DMS114 treated with DMSO at 0.1 percent for 48 hours (cell line): Measurements from ENCODE around the gene CACNA2D3.

Experiments used
- DNase-seq: peaks from one replicate; lab custom pipeline; 2025; ENCODE audit not compliant: unreplicated experiment; lab: John Stamatoyannopoulos, UW

CACNA2D3 gene

DNA sequence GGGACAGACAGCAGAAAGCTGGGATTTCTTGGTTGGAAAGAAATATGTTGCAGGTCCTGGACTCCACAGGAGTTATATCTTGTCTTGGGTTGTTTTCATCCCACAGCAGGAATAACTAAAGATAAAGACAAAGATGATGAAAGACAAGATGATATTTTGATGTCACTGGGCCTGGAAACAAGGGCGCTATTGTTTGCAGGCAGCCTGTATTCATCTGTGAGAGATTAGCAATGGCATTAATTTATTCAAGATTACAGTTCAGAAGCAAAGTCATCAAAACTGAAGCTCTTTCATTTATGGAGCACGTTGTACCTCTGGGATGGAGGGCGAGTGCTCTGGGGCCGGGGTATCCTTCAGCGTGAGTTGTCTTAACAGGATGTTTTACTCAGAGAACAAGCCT lies 591.7 kb downstream of the CACNA2D3 start:
- no peak for DNase-seq

DNA sequence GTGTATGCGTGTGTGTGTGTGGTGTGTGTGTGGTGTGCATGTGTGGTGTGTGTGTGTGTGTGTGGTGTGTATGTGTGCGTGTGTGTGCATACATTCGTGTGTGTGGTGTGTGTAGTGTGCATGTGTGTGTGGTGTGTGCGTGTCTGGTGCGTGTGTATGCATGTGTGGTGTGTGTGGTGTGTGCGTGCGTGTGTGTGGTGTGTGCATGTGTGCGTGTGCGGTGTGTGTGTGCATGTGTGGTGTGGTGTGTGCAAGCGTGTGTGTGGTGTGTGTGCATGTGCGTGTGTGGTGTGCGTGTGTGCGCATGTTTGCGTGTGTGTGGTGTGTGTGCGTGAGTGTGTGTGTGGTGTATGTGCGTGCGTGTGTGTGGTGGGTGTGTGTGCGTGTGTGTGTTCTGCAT lies 595.2 kb downstream of the CACNA2D3 start:
- DNase-seq: no peak

DNA sequence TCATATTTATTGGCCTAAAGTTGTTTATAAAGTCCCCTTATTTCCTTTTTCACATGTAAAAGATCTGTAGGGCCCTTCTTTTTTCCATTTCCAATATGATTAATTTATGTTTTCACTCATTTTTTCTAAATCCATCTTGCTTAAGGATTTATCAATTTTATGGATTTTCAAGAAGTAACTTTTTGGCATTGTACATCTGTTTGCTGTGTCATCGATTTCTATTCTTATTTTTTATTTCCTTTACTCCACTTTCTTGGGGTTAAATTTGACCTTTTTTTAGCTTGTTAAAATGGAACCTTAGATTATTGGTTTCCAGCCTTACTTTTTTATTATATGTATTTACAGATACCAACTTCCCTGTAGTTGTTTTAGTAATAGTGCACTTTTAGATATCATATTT lies 597.6 kb downstream of the CACNA2D3 start:
- DNase-seq: no peak

DNA sequence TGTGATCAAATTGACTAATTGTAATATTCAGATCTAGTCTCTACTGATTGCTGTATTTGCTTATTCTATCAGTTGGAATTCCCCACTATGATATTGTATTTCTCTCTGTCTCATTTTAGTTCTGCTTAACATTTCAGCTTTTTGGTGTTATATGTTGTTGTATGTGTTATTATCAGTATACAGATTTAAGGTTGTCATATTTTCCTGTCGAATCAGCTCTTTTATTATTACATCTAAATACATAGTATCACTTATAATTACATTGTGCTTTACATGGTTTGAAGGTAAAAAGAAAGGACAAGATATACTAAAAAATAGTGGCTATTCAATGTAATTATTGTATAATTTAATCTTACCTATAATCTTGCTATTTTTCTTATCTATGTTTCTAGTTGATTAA lies 598.3 kb downstream of the CACNA2D3 start:
- no peak for DNase-seq

DNA sequence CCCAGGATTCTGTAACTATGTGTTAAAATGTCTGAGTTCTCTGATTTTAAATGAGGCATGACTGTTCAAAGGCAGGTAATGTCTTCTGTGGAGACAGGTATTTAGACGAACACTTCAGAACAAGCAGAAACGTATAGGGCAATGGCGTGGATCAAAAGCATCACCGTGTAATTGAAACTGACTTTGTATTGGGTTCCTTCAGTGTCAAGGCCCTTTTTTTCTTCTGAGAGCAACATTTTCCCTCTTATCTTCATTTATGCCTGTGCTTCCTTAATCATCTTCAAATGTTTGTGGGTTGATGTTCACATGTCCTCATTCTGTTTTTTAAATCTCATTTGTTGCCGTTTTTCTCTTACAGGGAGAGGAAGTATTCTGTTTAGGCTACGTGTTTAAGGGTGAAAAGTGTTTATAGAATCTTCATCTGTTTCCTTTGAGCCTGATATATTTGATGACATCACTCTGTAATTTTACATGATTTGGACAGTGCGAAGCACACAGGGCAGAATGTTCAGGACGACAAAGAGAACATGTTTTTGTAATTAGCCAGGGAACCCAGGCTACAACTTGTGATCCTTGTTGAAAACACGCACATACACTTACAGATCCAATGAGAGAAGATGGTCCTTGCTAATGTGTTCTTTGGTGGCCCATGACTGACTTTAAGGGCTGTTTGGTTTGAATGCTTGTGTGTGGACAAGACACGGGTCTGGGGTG lies 609.5 kb downstream of the CACNA2D3 start:
- no peak for DNase-seq

GRCh38 chr3:54733106-54734006 lies 611.0 kb downstream of the CACNA2D3 start:
- no peak for DNase-seq

DNA sequence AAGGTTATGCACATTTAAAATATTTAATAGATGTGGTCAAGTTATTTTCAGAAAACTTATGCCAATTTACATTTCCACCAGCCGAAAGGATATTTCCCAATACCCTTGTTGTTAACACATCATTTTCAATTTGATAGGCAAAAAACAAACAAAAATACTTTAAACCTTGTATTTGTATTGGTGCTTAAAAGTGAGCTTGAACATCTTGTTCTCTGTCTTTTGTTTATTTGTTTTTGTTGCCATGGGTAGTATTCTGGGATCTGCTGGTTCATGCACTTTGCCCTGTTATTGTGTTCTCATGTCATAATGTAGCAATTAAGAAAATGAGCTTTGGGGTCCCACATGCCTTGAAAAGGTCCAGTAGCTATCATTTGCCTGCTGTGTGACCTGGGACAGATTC lies 614.1 kb downstream of the CACNA2D3 start:
- no peak for DNase-seq

DNA sequence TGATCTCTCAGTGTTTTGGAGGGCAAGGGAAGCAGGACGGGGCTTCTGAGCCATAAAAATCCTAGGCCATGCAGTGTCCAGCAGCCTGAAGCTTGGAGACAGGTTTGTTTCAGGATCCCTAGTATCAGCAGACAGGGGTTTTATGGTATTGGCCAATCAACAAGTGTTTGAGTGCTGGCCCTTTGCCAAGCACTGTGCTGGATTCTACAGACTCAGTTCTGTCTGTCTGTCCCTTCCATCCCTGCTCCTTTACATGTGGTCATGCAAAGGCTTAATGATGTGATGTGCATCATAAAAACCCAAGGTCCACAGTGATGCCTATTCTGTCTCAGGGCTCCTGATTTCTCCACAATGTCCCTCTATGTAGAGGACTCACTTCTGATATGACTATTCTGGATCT lies 621.4 kb downstream of the CACNA2D3 start:
- no peak for DNase-seq

- no peak for DNase-seq
Observed at GRCh38 chr3:54744291-54744690, 621.9 kb downstream of the CACNA2D3 start.

DNA sequence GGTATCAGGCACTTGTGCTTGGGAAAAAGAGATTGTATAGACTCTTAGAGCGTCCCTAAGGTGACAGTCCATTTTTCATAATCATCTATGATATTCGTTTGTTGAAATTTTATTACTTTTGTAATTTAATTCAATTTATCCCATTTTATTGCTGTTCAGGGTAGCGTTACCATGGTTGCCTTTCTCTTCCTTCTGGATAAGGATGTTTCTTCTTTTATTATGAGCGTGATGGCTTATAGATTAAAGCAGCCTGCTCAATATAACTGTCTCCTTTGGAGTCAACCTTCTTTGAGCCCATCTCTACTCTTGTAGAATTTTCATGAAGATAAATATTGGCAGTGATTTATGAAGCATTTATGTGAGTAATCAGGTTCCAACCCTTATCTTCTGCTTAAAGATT lies 623.5 kb downstream of the CACNA2D3 start:
- no peak for DNase-seq

DNA sequence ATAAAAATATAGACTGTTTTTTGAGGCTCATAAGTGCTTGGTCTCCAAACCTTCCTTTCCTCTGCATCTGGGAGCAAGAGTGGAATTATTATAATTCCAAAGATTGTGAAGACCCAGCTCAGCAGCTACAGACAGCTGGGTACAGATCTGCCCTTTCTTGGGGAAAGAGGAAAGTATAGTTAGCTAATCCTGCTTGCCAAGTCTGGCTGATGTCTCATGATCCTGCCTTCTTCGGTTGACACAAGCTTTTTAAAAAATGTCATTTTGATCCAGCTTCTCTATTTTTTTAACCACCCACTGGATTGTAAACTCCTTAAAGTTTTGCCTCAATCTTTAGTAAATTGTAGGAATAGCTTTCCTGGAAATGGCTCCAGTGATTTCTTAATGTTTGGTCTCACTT lies 624.4 kb downstream of the CACNA2D3 start:
- DNase-seq: no peak

DNA sequence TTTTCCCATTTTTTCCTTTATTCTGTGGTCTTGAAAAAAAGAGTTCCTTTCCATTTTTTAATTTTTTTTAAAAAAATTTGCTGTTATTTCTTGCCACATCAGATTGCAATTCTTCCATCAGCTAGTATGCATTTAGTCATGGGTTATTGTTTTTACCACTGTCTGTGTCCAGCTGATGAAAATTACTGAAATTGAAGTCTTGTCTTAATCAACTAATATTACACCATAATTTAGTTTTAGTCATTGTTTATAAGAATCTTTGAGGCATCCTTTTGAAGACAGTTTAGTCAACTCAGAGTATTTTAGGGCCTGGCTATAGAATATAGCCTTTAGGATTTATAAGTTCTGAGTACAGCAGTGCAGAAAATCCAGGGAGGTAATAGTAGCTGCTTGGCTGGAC lies 633.4 kb downstream of the CACNA2D3 start:
- DNase-seq: no peak

DNA sequence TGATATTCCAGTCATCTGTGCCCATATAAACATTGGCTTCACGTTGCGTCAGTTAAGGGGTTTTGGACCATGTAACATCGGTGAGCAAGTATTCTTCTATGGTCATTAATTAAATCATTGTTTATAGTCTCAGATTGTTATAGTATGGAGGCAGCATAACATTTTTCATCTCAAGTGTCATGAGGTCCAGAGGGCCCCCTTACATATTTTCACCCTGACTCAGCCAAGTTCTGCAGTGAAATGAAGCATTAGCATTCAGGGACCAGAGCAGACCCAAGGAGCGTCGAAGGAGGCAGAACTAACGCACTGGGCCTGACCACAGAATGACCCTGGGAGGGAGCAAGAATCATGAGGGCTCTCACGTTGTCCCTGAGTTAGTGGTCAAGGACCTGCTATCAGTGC lies 634.0 kb downstream of the CACNA2D3 start:
- DNase-seq: no peak

GRCh38 chr3:54758461-54758860 lies 636.1 kb downstream of the CACNA2D3 start:
- no peak for DNase-seq

DNA sequence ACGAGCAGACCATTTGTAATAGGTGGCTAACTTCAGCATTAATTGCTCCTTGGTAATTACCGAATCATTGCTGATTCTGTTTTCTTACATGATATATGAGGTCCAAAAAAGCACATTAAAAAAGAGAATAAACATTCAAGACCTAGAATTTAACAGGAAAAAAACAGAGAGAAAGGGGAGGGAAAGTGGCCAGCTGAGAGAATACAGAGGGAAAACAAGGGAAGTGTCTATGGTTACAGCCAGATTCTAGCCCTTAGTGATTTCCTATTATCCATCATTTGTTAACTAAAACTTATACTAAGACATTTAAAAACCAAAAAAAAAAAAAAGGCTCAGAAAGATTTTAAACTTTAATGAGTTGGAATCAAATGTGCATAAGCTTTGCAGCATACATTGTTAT lies 636.8 kb downstream of the CACNA2D3 start:
- no peak for DNase-seq

GRCh38 chr3:54760201-54760600 lies 637.8 kb downstream of the CACNA2D3 start:
- DNase-seq: no peak

DNA sequence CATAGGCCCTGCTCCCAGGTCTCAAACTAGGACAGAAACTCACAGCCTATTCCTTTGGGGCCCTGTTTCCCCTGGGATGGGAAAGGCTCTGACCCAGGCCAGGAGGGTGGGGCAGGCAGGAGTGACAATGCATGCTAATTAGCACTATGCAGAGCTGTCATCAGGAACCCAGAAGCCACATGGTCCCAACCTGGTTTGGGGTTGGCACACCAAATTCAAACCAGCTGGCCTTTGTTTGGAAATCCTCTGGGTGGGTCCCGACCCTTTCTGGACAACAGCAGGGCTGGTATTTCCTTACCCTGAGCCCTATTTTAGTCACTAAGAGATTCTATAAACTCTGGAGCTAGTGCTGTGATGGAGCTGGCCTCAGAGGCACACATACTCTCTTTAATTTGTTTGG lies 639.3 kb downstream of the CACNA2D3 start:
- no peak for DNase-seq

DNA sequence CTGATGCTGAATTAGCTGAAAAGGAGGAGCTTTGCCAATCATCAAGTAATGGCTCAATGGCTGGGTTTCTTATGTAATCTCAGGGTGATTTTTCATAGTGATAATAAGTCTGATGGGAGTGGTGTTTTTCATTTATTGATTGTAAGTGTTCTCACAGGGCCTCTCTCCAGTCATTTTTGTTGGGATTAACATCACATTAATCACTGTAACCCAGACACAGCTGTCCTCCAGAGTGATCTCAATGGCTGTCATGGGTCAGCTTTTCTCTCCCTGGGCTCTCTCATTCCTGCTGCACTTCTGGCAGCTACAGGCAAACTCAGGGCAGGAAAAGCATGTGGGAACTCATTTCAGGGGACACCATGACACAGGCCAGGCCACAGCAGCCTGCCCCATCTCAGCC lies 642.6 kb downstream of the CACNA2D3 start:
- no peak for DNase-seq

GRCh38 chr3:54771050-54771449 lies 648.7 kb downstream of the CACNA2D3 start:
- DNase-seq: no peak

DNA sequence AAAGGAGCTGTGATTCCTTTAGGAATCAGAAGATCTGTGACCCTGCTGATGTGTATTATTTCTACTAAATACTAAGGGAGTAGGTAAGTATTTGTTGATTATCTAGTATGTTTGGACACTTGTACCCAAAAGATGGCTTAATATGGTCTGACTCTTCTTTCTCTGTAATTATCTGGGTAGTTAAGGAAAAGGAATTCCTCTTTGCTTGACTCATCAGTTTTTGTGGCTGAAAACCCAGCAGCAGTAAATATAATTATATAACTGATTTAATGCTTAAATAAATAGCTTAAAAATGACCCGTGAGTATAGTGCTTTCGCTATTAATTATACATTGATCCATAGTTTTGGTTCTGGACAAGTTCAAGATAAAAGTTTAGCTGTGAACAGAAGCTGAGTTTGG lies 649.7 kb downstream of the CACNA2D3 start:
- DNase-seq: no peak

DNA sequence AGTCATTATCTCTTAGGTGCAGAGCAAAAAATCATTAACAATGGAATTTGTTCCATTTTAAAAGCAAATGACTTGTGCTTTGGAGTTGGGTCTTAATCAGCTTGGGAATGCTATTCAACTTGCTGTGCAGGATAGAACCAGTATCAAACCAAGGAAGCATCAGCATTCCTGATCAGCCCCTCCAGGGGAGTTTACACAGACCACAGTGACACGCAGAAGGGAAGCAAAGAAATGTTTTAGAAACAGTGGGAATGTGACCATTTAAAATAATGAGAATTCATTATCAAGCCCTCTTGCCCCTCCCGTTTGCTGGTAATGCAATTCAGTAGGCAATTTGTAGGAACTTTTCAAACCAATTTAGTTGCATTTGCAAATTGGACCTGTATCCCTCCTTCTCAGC lies 650.4 kb downstream of the CACNA2D3 start:
- DNase-seq: no peak

- DNase-seq: no peak
Observed at GRCh38 chr3:54773271-54773670, 650.9 kb downstream of the CACNA2D3 start.
